K562 (cell line): ENCODE results near the gene PCAT6. TPM values are rescaled to one million over a fixed set of nuclear protein-coding genes. Genes with fewer than 3 reads are reported as not detected.

Experiments
- BRD9 ChIP-seq: fragments of 450-650 bp; IDR thresholded peaks from 2 replicates; pipeline ENCODE4 v1.6.1; 2018; ENCODE audit warnings: low read depth; ENCODE audit not compliant: partially characterized antibody
- CBX3 ChIP-seq, 2 experiments: IDR thresholded peaks; 1 replicate in 1 of 2; 2 replicates in 1 of 2; pipeline ENCODE4 v1.6.1; 2012; ENCODE audit warnings: inconsistent platforms in 2 of 2, low read length in 2 of 2, borderline replicate concordance in 1 of 2, control low read depth in 1 of 2
- CC2D1A ChIP-seq: fragments of 450-650 bp; IDR thresholded peaks from 2 replicates; pipeline ENCODE4 v1.6.1; 2017; ENCODE audit warnings: mild to moderate bottlenecking
- EHMT2 ChIP-seq: fragments of 450-650 bp; IDR thresholded peaks from 2 replicates; pipeline ENCODE4 v1.6.1; 2018; ENCODE audit warnings: antibody characterized with exemption
- ILF3 ChIP-seq: fragments of 450-650 bp; IDR thresholded peaks from 2 replicates; pipeline ENCODE4 v1.6.1; 2018; ENCODE audit warnings: antibody characterized with exemption, mild to moderate bottlenecking, moderate library complexity, borderline replicate concordance
- MTA3 ChIP-seq: fragments of 450-650 bp; formaldehyde crosslinking; IDR thresholded peaks from 2 replicates; pipeline ENCODE4 v1.6.1; 2017; ENCODE audit warnings: mild to moderate bottlenecking, borderline replicate concordance
- REST ChIP-seq, 2 experiments: fragments of 450-650 bp; formaldehyde crosslinking in 1 of 2; IDR thresholded peaks; 2 replicates each; pipeline versions ENCODE4 v1.4.0 to v1.6.1; 2014 to 2020; ENCODE audit warnings: mild to moderate bottlenecking in 2 of 2, borderline replicate concordance in 1 of 2, low read depth in 1 of 2
- STAT5A ChIP-seq: IDR thresholded peaks from 2 replicates; pipeline ENCODE4 v1.6.1; 2012; ENCODE audit warnings: low read length, inconsistent platforms, borderline replicate concordance
- TEAD1 ChIP-seq, 2 experiments: fragments of 450-650 bp in 1 of 2; sonication (generic) in 1 of 2; formaldehyde crosslinking; IDR thresholded peaks; 2 replicates each; pipeline versions ENCODE4 v1.4.0 to v1.8.0; 2020 to 2022; ENCODE audit warnings: mild to moderate bottlenecking in 2 of 2, missing genetic modification reagents in 1 of 2
- THAP12 ChIP-seq: fragments of 250-450 bp; sonication (Bioruptor Pico); IDR thresholded peaks from 2 replicates; pipeline ENCODE4 v1.9.0; 2021; ENCODE audit warnings: mild to moderate bottlenecking, inconsistent platforms
- polyA plus RNA-seq, 8 experiments: library from polyadenylated mRNA; depleted of rRNA in 4 of 8; stranded (reverse) in 5 of 8; unstranded in 3 of 8; fragments of >200 nt; fragmentation: Nextera tagmentation in 2 of 8; fragmentation: Illumina TruSeq in 1 of 8; extraction: Ambion mirVana in 2 of 8; extraction: Trizol in 1 of 8; gene quantifications; 2 replicates each; pipeline versions ENCODE4 v1.2.1 to v1.2.3, GENCODE V29; 2011 to 2014; ENCODE audit warnings: inconsistent platforms in 1 of 8, missing spikeins in 1 of 8
- total RNA-seq, 7 experiments: library from RNA; depleted of rRNA in 6 of 7; stranded (reverse); fragments of >200 nt in 6 of 7; fragmentation: Illumina TruSeq in 2 of 7; extraction: Trizol in 2 of 7; gene quantifications; 2 replicates each; pipeline versions ENCODE4 v1.2.1 to v1.2.3, GENCODE V29; 2011 to 2021; ENCODE audit warnings: low replicate concordance in 1 of 7
- TF ChIP-seq, protein P1 (sequence below): sonication (generic); formaldehyde crosslinking; IDR thresholded peaks from 2 replicates; pipeline ENCODE4 v1.8.1; 2023; ENCODE audit warnings: mild to moderate bottlenecking, missing genetic modification reagents

The PCAT6 gene
- total and polyA plus RNA-seq, 9 of the 15 experiments (the other 6 are each of a cell fraction or from before 2014, with no cell fraction given), result 0.25 to 2.4 (median 0.54) TPM; not detected in 1

DNA sequence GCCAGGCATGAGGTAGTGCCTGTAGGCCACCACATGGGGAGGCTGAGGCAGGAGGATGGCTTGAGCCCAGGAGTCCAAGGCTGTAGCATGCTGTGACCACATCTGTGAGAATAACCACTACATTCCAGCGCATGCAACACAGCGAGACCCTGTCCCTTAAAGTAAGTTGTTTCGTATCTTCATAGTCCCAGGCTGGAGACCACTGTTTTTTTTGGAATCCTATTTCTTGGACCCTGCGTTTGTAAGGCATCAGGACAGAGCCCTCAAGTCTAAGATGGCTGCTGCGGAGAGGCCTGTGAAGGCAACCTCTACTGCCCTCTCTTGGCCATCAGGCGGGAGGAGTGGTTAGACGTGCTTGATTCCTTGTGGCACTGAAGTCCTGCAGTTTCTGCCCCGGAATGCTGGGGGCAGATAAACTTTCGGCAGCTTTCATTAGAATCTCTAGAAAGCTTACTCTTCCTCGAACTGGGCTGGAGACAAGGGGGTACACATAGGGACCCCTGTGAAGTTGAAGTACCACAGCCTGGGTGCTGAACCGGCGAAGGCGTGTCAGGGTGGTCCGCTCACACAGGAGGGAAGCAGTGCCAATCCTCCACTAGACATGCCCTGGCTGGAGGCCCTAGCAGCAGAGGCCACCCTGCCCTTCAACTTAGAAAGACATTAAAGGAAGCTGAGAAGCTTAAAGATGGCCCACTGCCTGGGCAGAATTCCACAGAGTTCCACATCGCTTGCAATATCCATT lies 41.6 kb downstream of the PCAT6 start (continued):
- TF ChIP-seq THAP12 (CRISPR knock-in tag), result no peak
- TF ChIP-seq, protein P1, sequence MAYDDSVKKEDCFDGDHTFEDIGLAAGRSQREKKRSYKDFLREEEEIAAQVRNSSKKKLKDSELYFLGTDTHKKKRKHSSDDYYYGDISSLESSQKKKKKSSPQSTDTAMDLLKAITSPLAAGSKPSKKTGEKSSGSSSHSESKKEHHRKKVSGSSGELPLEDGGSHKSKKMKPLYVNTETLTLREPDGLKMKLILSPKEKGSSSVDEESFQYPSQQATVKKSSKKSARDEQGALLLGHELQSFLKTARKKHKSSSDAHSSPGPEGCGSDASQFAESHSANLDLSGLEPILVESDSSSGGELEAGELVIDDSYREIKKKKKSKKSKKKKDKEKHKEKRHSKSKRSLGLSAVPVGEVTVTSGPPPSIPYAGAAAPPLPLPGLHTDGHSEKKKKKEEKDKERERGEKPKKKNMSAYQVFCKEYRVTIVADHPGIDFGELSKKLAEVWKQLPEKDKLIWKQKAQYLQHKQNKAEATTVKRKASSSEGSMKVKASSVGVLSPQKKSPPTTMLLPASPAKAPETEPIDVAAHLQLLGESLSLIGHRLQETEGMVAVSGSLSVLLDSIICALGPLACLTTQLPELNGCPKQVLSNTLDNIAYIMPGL (CRISPR knock-in tag), result no peak
- TF ChIP-seq TEAD1 (CRISPR knock-in tag; IDR thresholded peaks at IDR 0.05), result 0 out of 4 replicates have a peak, but pooled peaks of 1 of the 2 experiments have one; percentile 11
- peak; percentile 35 for TF ChIP-seq BRD9
- TF ChIP-seq EHMT2, result peak; percentile 68; the same call in 1 of the 2 replicates
- TF ChIP-seq CBX3 (IDR thresholded peaks at IDR 0.05; ENCODE audit: borderline replicate concordance in 1 of 2, low read length in 2 of 2), result peak in 1 of 2 experiments; percentile 81; a peak in 2 of 3 replicates
- no peak for TF ChIP-seq STAT5A
- TF ChIP-seq ILF3, result no peak
- TF ChIP-seq MTA3, result 0 out of 2 replicates have a peak, but pooled peaks have one; percentile 22
- peak; percentile 34; the same call in 1 of the 2 replicates for TF ChIP-seq CC2D1A
- peak; percentile 73 for TF ChIP-seq REST (IDR thresholded peaks at IDR 0.05; ENCODE audit: borderline replicate concordance)
- TF ChIP-seq REST (CRISPR knock-in tag; IDR thresholded peaks at IDR 0.05; ENCODE audit: low read depth), result no peak
